Germinal center (tissue), 1 donor: ENCODE measurements around the gene PIP4K2C.

Experiments used
- DNase-seq: peaks from one replicate; pipeline ENCODE4 v3.0.0; 2012; ENCODE audit warnings: mixed read lengths, low spot score

Gene PIP4K2C

DNA sequence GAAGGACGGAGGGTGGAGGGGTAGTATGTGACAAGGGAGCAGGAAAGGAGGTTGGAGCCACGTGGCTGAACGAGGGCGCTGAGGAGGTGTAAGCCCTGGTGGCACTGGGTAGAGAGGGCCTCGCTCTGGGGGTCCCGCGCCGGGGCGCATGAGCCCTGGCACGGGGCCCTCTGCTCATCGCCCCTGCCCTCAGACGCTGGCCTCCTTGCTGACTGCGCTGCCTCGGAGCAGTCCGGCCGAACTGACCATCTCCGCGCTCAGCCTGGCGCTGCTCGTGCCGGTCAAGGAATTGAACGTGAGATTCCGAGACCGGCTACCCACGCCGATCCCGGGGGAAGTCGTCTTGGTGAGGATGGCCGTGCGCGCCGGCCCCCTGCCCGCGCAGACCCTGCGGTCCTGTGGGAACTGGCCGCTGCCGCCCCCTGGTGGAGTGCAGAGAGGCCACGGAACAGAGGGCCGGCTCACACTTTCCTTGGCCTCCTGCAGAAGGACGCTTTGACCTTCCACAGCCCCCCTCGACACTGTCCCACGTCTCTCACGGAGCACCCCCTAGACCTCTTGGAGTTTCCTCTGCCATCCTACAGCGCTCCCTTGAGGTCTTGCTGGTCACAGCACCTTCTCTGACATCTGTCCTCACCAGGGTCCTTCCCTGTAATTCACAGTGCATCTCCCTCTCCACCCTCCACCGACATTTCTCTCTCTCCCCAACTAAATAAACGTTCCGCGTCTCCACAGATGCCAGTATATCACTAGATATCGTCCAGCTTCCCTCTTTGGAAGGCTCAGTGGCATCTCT lies 30.7 kb downstream of the PIP4K2C start:
- peak; percentile 80 for DNase-seq

GRCh38 chr12:57622293-57623245 lies 31.6 kb downstream of the PIP4K2C start:
- DNase-seq: no peak

DNA sequence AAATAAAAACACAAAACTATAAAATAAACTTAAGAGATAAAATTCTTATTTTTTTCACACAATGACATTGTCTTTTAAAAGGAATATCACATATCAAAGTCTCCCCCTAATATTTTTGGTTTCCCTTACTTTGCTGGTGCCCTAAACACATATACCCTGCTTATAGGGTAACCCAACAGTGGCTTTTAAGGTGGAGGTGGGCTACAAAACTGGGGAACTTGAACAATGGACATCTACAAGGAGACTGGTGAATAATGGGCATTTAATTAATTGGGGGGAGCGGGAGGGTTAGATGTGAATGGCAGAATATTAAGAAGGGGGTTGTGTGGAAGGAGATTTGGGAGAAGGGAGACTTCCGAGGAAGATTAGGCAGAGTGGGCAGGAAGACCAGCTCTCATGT lies 32.4 kb downstream of the PIP4K2C start:
- no peak for DNase-seq

- DNase-seq: no peak
These were observed 32.9 kb downstream of the PIP4K2C start for GRCh38 chr12:57623811-57624390.

- no peak for DNase-seq
These were observed 33.6 kb downstream of the PIP4K2C start for GRCh38 chr12:57624441-57625220.

DNA sequence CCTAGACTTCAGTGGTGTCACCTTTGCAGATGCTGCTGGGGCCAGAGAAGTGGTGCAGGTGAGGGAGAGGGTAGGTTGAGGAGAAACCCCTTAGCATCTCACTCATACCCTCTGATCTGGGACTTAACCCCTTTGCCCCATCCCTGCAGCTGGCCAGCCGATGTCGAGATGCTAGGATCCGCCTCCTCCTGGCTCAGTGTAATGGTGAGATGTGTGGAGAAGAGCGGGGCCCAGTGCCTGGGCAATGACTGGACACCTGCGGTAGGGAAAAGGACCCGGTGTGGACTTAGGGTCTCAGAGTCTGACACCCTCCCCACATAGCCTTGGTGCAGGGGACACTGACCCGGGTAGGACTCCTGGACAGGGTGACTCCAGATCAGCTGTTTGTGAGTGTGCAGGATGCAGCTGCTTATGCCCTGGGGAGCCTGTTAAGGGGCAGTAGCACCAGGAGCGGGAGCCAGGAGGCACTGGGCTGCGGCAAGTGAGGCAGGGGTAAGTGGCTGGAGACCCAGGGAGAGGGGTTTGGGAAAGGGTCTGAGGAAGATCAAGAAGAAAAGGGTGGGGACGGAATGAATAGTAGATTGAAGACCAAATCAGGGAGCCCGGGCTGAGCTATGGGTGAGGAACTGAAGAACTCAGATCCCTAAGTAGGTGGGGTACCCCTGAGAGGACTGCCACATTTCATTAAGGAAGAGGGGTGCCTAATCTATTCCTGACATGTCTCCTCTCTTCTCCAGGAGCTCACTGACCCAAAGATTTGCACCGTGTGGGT lies 34.5 kb downstream of the PIP4K2C start:
- DNase-seq: no peak

DNA sequence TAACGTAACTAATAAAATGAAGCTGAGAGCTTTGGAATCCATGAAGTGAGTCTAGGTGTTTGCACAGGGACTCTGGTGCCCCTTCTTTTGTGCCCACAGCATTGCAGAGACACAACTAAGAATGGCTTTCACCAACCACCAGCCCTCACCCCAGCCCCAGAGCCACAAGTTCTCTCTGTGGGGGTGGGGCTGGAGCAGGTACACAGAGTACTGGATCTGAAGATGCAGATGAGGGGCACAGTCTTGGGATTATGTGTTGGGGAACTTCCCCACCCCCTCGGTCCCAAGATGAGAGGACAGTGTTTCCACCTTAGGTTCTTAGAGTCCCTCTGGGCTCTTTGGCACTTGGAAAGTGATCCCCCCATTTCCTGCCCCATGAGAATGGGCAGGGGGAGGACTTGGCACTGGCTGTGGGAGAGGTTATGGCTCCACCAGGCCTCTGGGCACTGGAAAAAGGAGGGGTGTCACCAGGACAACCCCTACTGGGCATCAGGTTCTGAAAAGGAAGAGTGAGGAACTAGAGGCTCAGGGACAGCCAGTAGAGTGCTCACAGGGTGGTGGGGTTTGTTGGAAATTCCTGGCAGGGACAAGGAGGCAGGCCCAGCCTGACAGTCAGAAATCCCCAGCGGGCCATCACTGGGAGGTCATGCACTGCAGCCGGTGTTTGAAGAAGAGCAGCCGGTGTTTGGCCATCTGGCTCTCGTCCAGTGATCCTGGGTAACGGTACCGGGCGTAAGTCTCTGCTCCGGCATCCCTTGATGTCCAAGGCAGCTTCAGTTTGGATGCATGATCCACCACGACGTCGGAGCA lies 35.3 kb downstream of the PIP4K2C start:
- no peak for DNase-seq

DNA sequence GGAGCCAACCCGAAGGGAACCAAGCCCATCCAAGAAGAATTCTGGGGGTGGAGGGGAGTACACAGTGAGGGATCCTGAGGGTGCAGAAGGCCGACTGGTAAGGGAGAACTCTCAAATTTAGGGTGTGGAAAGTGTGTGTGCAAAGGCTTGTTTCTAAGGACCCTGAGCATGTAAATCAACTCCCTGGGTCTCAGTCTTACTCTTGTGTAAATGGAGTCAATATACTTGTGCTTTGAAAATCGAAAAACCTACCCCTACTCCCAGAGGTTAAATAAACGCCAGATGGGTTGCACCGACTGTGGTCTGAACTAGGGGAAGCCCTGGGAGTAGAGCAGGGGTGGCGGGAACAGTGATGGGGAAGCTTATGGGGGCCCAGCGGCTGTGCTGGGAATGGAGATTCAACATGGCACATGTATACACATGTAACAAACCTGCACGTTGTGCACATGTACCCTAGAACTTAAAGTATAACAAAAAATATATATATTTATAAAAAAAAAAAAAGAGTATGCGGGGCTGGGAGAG lies 36.0 kb downstream of the PIP4K2C start:
- no peak for DNase-seq

DNA sequence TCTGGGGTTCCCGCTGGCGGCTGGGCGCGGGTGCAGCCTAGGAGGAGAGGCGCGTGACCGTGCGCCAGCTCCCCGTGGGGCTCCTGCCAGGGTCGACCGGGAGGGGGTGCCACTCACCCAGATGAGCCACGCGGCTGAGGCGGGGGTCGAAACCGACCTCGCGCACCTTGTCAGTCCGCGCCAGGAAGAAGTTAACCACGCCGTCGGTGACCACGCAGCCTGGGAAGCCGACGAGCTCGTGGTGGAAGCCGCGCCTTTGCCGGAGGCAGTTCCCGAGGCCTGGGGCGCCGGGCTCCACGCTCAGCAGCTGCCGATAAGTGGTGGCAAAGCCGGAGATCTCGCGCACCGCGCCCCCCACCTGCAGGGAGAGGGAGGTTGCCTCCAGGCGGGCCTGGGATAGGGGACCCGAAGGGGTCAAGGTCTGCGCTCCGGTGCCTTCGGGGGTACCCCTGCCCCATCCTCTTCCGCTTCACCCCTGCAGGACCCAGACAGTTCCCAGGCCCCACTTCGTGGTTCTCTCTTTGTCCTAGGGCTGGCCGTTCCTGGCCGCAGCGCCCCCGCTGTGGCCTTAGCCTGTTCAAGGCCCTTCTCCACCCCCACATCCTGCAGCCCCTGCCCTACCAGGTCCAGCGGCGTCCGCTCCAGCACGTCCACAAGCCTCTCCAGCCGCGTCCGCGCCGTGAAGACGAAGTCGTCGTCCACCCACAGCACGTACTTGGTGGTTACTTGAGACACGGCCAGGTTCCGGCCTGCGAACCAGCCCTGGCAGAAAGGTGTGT lies 36.7 kb downstream of the PIP4K2C start:
- DNase-seq: no peak

DNA sequence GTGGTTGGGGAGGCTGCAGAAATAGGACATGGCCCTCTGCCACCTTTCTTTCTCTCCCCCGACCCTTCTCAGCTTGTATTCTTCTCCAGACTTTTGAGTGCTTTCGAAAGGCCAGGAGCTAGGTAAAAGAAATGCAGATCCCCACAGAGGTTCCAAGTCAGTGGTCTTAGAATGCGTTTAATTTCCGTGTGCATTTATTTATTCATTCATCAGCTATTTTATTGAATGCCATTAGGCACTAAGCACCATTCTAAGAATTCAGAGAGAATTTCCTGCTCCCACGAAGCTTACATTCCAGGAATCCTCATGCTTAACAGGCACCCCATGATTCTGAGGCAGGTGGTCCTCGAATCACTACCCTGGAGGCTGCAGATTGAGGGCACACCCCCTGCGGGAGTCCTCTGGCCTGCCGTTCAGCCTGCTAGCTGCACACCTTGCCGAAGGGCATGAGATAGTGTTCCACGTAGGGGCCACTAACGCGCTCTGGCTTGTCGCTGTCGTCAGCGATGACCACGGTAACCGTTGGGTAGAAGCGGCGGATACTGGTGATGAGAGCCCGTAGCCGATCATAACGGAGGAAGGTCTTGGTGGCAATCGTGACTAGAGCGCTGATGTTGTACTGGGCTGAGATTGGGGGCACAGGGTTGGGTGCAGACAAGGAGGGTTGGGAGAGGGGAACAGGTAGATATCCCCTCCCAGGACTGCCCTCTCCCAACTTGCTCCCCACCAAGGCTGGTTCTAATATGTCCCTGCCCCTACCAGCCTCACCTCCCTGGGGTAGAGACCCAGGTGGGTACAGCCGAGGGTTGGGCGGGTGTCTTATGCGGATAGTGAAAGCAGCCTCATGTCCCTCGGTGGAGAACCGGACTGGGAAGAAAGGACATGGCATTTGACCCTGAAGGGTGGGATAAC lies 37.5 kb downstream of the PIP4K2C start:
- no peak for DNase-seq

DNA sequence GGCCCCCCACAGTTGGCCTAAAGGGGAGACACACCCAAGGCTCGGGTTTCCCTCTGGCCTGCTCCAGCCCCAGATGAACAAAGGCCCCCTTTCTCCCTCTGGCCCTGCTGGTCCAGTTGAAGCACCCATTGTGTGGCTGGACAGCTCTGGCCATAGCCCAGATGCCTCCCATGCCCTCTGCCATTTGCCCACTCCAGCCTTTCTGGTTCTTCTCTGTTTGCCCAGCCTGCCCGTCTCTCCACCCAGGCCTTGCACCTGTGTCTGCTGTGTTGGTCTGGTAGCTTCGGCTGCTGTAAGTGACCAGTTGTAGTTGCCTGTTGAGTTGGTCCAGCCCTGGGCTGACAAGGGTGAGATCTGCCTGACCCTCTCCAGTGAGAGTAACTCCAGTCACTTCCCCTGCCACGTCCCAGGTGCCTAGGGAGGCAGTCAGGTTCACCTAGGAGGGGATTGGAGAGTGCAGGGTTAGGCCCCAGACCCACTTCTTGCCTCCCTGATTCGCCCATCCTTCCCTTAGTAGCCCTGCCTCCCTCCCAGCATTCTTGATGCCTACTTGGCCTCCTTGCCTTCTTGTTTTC lies 39.0 kb downstream of the PIP4K2C start:
- DNase-seq: peak; percentile 1

DNA sequence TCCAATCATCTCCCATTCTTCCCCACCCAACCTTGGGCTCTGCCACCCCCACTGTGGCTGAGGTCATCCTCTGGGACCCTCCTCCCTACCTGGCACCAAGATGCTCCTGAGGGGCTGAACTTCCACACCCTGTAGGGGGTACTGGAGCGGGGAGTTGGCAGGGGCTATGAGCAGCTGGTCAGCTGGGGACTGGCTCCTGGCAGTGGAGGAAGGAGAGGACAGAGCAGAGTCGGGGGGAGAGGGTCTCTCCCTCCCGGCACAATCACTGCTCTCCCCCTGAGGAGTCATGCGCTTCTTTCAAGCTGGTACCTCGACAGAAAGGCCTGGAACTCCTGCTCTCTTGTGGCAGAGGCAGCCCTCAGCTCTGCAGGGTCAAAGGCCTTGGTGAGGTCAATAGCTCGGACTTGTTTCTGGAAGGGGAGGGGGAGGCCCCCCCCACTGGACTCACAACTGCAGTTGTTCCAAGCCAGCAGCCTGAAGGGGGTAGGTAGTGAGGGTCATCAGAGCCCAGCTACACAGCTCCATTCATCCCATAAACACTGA lies 40.0 kb downstream of the PIP4K2C start:
- peak; percentile 1 for DNase-seq

DNA sequence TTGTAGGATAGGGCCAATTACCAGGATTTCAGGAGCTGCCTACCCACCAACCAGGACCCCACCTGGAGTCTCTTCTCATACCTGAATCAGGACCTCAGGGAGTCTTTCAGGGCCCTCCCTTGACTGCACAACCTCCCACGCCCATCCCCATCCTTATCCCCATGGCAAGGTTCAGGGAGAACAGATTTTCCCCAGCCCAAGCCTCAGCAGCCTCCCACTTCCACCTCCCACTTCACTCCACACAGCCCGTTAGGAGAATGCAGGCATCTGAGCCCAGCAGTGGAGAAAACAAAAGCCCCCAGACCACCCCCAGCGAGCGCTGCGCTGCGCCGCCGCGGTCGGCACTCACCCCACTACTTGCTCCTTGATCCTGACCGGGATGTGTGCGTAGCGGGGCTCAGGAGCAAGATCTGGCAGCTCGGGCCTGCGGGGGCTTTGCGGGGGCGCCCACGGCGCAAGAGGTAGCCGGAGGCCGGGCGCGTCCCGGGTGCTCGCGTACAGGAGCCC lies 40.6 kb downstream of the PIP4K2C start:
- peak; percentile 2 for DNase-seq

DNA sequence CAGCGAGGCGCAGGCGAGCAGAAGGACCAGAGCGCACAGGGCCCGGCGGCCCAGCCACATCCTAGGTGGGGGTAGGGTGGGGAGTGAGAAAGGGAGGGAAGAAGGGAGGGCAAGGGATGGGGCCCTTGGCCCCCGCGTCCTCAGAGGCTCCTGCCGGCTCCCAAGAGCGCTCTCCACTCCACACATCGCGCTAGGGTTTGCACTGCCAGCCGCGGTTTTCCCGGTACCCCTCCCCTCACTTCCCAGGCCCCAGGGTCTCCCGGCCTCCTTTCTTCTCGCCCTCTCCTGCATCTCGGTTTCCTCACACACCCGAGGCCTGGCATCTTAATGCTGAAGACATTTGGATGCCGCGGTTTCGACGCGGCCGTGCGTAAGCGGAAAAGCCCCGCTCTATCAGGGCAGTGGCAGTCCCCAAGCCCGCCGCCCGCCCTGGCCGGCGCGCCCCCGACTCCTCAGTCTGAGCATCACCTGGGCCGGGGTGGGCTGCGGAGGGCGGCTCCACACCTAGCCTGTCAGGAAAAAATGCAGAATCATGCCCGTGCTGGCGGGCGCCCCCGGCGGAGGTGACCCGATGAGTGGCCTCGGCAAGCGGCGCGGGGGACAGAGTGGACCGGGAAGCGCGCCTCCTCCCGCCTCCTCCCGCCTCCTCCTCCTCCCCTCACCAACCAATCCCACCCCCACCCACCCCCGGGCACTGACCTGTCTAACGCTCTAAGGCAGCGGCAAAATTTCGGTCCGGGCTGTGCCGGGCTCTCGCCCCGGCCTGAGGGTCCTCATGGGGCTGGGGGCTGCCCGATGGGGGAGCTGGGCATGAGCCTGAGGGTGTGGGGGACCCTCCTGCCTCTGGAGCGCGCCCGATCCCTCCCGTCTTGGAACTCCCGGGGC lies 41.3 kb downstream of the PIP4K2C start:
- DNase-seq: peak; percentile 14

DNA sequence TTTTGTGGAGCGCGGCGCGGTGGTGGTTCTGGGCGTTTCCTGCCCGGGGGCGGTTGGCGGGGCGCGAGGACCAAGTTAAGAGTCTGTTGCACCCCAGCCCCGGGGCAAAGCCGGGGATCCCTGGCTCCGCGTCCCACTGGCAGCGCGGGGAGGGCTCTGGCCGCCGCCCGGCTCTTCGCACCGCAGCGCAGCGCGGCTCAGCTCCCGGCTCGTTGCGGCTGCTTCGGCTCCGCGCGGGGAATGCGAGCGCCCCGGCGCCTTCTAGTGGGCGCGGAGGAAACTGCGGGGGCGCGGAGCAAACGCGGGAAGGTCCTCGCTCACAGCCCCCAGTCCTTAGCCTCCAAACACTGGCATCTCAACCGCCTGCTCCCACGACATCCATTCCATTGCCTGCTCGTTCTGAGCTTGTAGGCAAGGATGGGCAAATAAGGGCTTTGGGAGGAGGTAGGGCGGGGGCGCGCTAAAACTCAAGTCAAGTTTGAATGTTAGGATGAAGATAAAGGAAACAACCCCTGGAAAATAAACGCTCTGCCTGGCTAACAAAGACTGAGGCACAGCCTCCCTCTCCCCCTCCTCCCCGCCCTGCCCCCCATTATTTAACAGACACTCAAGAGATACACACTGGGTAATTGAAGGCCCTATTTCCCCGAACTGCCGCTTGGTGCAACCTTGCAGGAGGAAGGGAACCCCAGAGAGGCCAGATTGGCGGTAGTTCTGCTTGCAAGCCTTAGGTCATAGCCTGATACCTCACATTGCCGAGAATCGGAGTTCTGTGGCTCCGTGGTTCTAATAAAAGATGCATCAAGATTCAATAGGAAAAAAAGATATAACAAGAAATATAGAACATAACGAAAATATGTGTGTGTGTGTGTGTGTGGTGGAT lies 42.2 kb downstream of the PIP4K2C start, which contains the start of gene B4GALNT1:
TSS of gene B4GALNT1 (minus strand) at position 244 of the 883 bp plus-strand sequence. CDS start 1,069 bp downstream, outside the sequence.
- peak; percentile 83 for DNase-seq
